Fibroblast of pulmonary artery (primary cell): Measurements from ENCODE around the gene NTM.

Experiments
- DNase-seq: peaks from one replicate; pipeline ENCODE4 v3.0.0-alpha.2; 2010; ENCODE audit warnings: low read depth
- H3K4me3 ChIP-seq: replicated peaks from 2 replicates; pipeline ENCODE4 v1.5.1; 2011; ENCODE audit warnings: low read depth, mild to moderate bottlenecking, control low read depth, low read length, moderate library complexity
- CTCF ChIP-seq: IDR thresholded peaks from 2 replicates; pipeline ENCODE4 v1.5.1; 2011; ENCODE audit warnings: mild to moderate bottlenecking, control low read depth, low read length, inconsistent platforms; ENCODE audit errors: missing control alignments

NTM gene

GRCh38 chr11:132035766-132036165 is 665.4 kb downstream of the NTM start:
- no peak for DNase-seq
- H3K4me3 ChIP-seq = no peak overlapping the region
- no peak for TF ChIP-seq CTCF

- no peak overlapping the region for H3K4me3 ChIP-seq
- no peak for DNase-seq
- TF ChIP-seq CTCF = no peak
Observed at GRCh38 chr11:132036220-132036619, 665.8 kb downstream of the NTM start.

GRCh38 chr11:132036746-132037466 is 666.5 kb downstream of the NTM start:
- no peak for DNase-seq
- no peak overlapping the region for H3K4me3 ChIP-seq
- no peak for TF ChIP-seq CTCF

- no peak for TF ChIP-seq CTCF
- DNase-seq = no peak
- H3K4me3 ChIP-seq = no peak overlapping the region
Observed at GRCh38 chr11:132037467-132037862, 667.0 kb downstream of the NTM start.

GRCh38 chr11:132037956-132038355 is 667.5 kb downstream of the NTM start:
- no peak for TF ChIP-seq CTCF
- no peak for DNase-seq
- H3K4me3 ChIP-seq = no peak overlapping the region

- no peak for TF ChIP-seq CTCF
- DNase-seq = no peak
- H3K4me3 ChIP-seq = no peak overlapping the region
Observed at GRCh38 chr11:132039521-132039920, 669.1 kb downstream of the NTM start.

GRCh38 chr11:132042296-132042695 is 671.9 kb downstream of the NTM start:
- no peak overlapping the region for H3K4me3 ChIP-seq
- DNase-seq = no peak
- TF ChIP-seq CTCF = no peak
